Naive B cell (primary cell): ENCODE measurements around the gene RSAD2. TPM values are rescaled to one million over a fixed set of nuclear protein-coding genes. Genes with fewer than 3 reads are reported as not detected.
"Not testable (repeated sequence)": the region's sequence is repeated elsewhere in the genome, so short reads cannot be mapped to it uniquely, and the experiment has no call there.

Experiments
- ATAC-seq, 2 donors: fragments of 150-1000 bp; cut with Tn5 transposase; 2 replicates each; pipeline ENCODE4 v1.10.0; 2021; ENCODE audit warnings: low read depth in 2 of 2, mild to moderate bottlenecking in 2 of 2, moderate library complexity in 2 of 2
- DNase-seq: peaks from one replicate; pipeline ENCODE4 v3.0.0; 2022
- H3K27ac Mint-ChIP-seq, 6 donors: one replicate each; pipeline ENCODE4 v1.8.0; 2020 to 2022; ENCODE audit warnings: mild to moderate bottlenecking in 6 of 6, mixed read lengths in 6 of 6, moderate library complexity in 5 of 6, inconsistent platforms in 2 of 6
- H3K27me3 Mint-ChIP-seq, 3 donors: one replicate each; pipeline ENCODE4 v1.8.0; 2021 to 2022; ENCODE audit warnings: mixed read lengths in 3 of 3, mild to moderate bottlenecking in 1 of 3
- H3K36me3 Mint-ChIP-seq, 2 donors: one replicate each; pipeline ENCODE4 v1.8.0; 2020 to 2022; ENCODE audit warnings: mixed read lengths in 2 of 2, inconsistent platforms in 1 of 2, mild to moderate bottlenecking in 1 of 2
- H3K4me1 Mint-ChIP-seq, 3 donors: one replicate each; pipeline ENCODE4 v1.8.0; 2020 to 2022; ENCODE audit warnings: mixed read lengths in 3 of 3, inconsistent platforms in 1 of 3, mild to moderate bottlenecking in 1 of 3, moderate library complexity in 1 of 3
- H3K4me3 Mint-ChIP-seq, 8 donors: one replicate each; pipeline ENCODE4 v1.8.0; 2020 to 2022; ENCODE audit warnings: mild to moderate bottlenecking in 8 of 8, mixed read lengths in 8 of 8, moderate library complexity in 8 of 8, inconsistent platforms in 2 of 8
- H3K9me3 Mint-ChIP-seq, 7 donors: one replicate each; pipeline ENCODE4 v1.8.0; 2020 to 2022; ENCODE audit warnings: mixed read lengths in 7 of 7, mild to moderate bottlenecking in 5 of 7, inconsistent platforms in 2 of 7, moderate library complexity in 1 of 7
- polyA plus RNA-seq, 6 donors: library from polyadenylated mRNA; unstranded; fragments of 300-500 nt; fragmentation: Illumina TruSeq; gene quantifications; one replicate each; pipeline ENCODE4 v1.2.3, GENCODE V29; 2021; ENCODE audit warnings: low read depth in 6 of 6

RSAD2 gene
- polyA plus RNA-seq, 6 donors from 2014 or later, result 2.0 to 8.5 (median 2.4) TPM; not detected in 1

- Mint-ChIP-seq H3K27ac (peak overlapping the region in 1 of 6 donors; percentile 56), H3K9me3 (peaks cover 0 to 8% (median 0%) of the 10 kb centered on the region in 7 donors), H3K36me3 (peaks cover 10 to 12% of the 10 kb centered on the region in 2 donors), H3K27me3 (peaks cover 0 to 9% (median 0%) of the 10 kb centered on the region in 3 donors), H3K4me3 (no peak overlapping the region), H3K4me1 (peaks cover 0 to 14% (median 5%) of the 10 kb centered on the region in 3 donors)
- ATAC-seq (no peak), DNase-seq (no peak)
These were observed 49.6 kb downstream of the RSAD2 start for GRCh38 chr2:6927186-6927585.

DNA sequence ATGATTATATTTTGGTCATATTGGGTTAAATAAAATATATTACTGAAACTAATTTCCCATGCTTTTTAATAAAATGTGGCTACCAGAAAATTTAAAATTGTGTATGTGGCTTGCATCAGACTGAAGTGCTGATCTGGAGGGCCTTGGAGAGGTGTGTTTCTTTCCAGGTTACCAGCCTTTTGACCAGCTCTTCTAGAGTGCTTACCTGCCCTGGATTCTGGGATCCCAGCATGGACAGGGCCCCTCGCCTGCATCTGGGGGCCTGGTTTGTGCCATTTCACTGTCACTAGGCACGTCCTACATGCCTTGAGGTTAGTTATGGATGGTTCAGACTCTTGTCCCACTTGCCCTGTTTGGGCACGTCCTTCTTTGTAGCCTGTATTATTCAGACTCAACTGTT lies 50.2 kb downstream of the RSAD2 start:
- H3K27me3 Mint-ChIP-seq, result peaks cover 0 to 9% (median 0%) of the 10 kb centered on the region in 3 donors
- no peak overlapping the region for H3K27ac Mint-ChIP-seq
- peaks cover 0 to 14% (median 5%) of the 10 kb centered on the region in 3 donors for H3K4me1 Mint-ChIP-seq
- ATAC-seq (no peak), DNase-seq (no peak)
- H3K4me3 Mint-ChIP-seq, result no peak overlapping the region
- H3K9me3 Mint-ChIP-seq, result peaks cover 0 to 9% (median 0%) of the 10 kb centered on the region in 7 donors
- H3K36me3 Mint-ChIP-seq, result peaks cover 10 to 12% of the 10 kb centered on the region in 2 donors

- Mint-ChIP-seq H3K4me3 (no peak overlapping the region), H3K4me1 (peaks cover 0 to 14% (median 5%) of the 10 kb centered on the region in 3 donors), H3K27me3 (peaks cover 0 to 9% (median 0%) of the 10 kb centered on the region in 3 donors), H3K36me3 (peaks cover 10 to 12% of the 10 kb centered on the region in 2 donors), H3K27ac (no peak overlapping the region), H3K9me3 (peaks cover 0 to 9% (median 0%) of the 10 kb centered on the region in 7 donors)
- no peak for DNase-seq
- ATAC-seq, result no peak
These were observed 50.9 kb downstream of the RSAD2 start for GRCh38 chr2:6928452-6928851.

DNA sequence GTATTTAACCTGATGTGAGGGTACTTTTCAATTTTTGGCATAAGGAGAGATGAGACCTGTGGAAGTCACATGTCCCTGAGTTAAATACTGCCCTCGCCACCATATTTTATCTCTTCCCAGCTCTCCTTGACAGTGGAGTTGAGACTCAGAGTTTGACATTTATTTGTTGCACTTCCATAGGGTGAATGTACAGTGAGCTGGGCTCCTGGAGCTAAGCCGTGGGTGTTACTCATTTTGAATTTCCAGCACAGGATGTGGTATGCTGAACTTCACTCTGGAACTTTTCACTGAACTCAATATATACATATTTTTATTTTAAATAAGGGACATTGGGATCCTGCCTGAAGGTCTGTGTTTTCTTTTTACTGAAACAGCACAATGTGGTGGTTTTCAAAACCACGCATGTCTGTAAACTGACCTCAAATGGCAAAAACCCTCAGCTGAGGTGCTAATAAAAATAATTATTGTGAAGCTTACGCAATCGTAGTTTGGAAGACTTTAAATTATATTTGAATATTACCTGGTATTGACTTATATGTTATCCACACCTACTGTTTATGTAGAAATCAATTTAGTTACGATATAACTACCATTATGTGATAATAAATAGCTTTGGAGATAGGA lies 51.7 kb downstream of the RSAD2 start:
- Mint-ChIP-seq H3K27me3 (peaks cover 0 to 3% (median 0%) of the 10 kb centered on the region in 3 donors), H3K4me3 (no peak overlapping the region), H3K27ac (no peak overlapping the region), H3K36me3 (peaks cover 10 to 12% of the 10 kb centered on the region in 2 donors), H3K9me3 (peaks cover 0 to 9% (median 0%) of the 10 kb centered on the region in 7 donors), H3K4me1 (peaks cover 0 to 16% (median 1%) of the 10 kb centered on the region in 3 donors)
- ATAC-seq, result no peak
- DNase-seq, result no peak

GRCh38 chr2:6930923-6931647 lies 53.5 kb downstream of the RSAD2 start:
- no peak for ATAC-seq
- peaks cover 10 to 12% of the 10 kb centered on the region in 2 donors for H3K36me3 Mint-ChIP-seq
- H3K4me1 Mint-ChIP-seq, result peaks cover 6 to 16% (median 9%) of the 10 kb centered on the region in 3 donors

GRCh38 chr2:6931753-6932152 lies 54.2 kb downstream of the RSAD2 start:
- Mint-ChIP-seq H3K36me3 (peaks cover 10 to 12% of the 10 kb centered on the region in 2 donors), H3K9me3 (peaks cover 0 to 15% (median 4%) of the 10 kb centered on the region in 7 donors), H3K4me3 (no peak overlapping the region), H3K4me1 (peaks cover 6 to 16% (median 9%) of the 10 kb centered on the region in 3 donors), H3K27ac (no peak overlapping the region), H3K27me3 (no peaks in the 10 kb centered on the region)
- ATAC-seq (no peak), DNase-seq (no peak)

More at GRCh38 chr2:6930923-6931647, 53.5 kb downstream of the RSAD2 start:
- Mint-ChIP-seq H3K4me3 (no peak overlapping the region), H3K9me3 (peaks cover 0 to 15% (median 4%) of the 10 kb centered on the region in 7 donors), H3K27ac (no peak overlapping the region), H3K27me3 (no peaks in the 10 kb centered on the region)
- DNase-seq, result no peak

- Mint-ChIP-seq H3K4me3 (no peak overlapping the region), H3K9me3 (peaks cover 0 to 15% (median 4%) of the 10 kb centered on the region in 7 donors), H3K36me3 (peaks cover 10 to 12% of the 10 kb centered on the region in 2 donors), H3K27me3 (no peaks in the 10 kb centered on the region), H3K27ac (peak overlapping the region in 1 of 6 donors; percentile 4), H3K4me1 (peaks cover 6 to 16% (median 9%) of the 10 kb centered on the region in 3 donors)
- DNase-seq (no peak), ATAC-seq (no peak)
These were observed 54.6 kb downstream of the RSAD2 start for GRCh38 chr2:6932206-6932605.

GRCh38 chr2:6932828-6933227 lies 55.3 kb downstream of the RSAD2 start:
- peaks cover 10 to 12% of the 10 kb centered on the region in 2 donors for H3K36me3 Mint-ChIP-seq
- H3K27ac Mint-ChIP-seq, result peak overlapping the region in 1 of 6 donors; percentile 2
- no peak overlapping the region for H3K4me3 Mint-ChIP-seq
- peaks cover 0 to 15% (median 4%) of the 10 kb centered on the region in 7 donors for H3K9me3 Mint-ChIP-seq
- no peak for DNase-seq
- H3K27me3 Mint-ChIP-seq, result no peaks in the 10 kb centered on the region
- no peak for ATAC-seq
- H3K4me1 Mint-ChIP-seq, result peaks cover 6 to 16% (median 9%) of the 10 kb centered on the region in 3 donors

- peak overlapping the region in 2 of 8 donors; percentile 3 to 44 for H3K4me3 Mint-ChIP-seq
- peak overlapping the region in 1 of 6 donors; percentile 39 for H3K27ac Mint-ChIP-seq
- no peaks in the 10 kb centered on the region for H3K27me3 Mint-ChIP-seq
- peaks cover 0 to 15% (median 4%) of the 10 kb centered on the region in 7 donors for H3K9me3 Mint-ChIP-seq
- no peak for ATAC-seq
- peaks cover 6 to 16% (median 9%) of the 10 kb centered on the region in 3 donors for H3K4me1 Mint-ChIP-seq
- peaks cover 1 to 7% of the 10 kb centered on the region in 2 donors for H3K36me3 Mint-ChIP-seq
- DNase-seq, result no peak
These were observed 56.3 kb downstream of the RSAD2 start for GRCh38 chr2:6933911-6934310.

DNA sequence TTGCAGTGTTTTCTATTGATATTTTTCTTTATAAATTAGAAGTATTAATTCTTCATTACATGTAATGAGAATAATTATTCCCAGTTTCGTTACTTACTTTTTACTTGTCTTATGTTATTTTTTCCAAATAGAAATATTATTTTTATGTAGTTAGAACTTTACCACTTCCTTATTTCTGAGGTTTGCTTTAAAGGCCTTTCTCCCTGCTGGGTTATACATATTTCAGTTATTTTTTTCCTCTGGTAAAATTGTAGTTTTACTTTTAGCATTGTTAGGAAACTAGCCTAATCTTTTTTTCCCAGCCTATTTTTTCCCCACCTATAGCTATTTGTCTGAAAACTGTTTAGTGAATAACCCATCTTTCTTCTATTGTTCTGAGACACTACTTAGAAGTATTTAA lies 56.8 kb downstream of the RSAD2 start:
- H3K27ac Mint-ChIP-seq, result no peak overlapping the region
- H3K27me3 Mint-ChIP-seq, result no peaks in the 10 kb centered on the region
- peaks cover 0 to 7% of the 10 kb centered on the region in 2 donors for H3K36me3 Mint-ChIP-seq
- peaks cover 0 to 15% (median 4%) of the 10 kb centered on the region in 7 donors for H3K9me3 Mint-ChIP-seq
- peaks cover 6 to 16% (median 9%) of the 10 kb centered on the region in 3 donors for H3K4me1 Mint-ChIP-seq
- ATAC-seq (no peak), DNase-seq (no peak)
- no peak overlapping the region for H3K4me3 Mint-ChIP-seq

DNA sequence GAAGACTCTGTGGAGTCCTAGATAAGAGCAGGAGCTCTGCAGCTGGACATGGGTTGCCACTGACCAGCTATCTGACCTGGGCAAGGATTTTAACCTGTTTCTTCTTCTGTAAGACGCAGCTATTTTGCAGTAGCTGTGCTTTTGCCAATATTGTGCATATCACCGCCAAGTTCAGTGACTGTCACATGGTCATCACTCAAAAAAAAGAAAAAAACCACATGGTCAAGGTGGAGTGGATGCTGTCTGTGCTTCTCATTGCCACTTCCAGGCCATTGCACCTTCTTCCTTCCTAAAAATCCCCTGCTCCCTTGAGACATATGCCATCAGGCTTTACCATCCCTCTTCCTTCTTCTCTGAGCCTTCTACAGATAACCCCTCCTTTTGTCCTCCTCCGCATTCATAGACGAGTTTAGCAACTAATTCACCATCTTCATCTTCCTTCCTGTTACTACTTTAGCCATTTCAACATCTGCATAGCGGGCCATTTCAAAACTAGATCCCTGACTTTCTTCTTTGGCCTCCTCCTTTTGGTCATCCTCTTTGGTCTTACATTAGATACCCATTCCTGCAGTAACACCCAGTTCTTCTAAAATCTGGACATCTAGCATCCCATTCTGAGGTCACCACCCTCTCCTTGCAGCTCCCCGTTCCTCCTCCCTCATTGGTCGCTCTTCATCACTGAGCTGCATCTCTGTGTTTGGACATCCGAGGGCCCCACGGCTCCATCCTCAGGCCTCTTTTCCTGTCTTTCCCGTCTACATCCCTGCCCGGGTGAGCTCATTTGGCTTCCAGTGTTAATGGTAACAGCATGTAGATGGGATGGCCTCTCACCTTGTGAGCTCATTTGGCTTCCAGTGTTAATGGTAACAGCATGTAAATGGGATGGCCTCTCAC lies 57.4 kb downstream of the RSAD2 start:
- Mint-ChIP-seq H3K27me3 (no peaks in the 10 kb centered on the region), H3K36me3 (peaks cover 0 to 7% of the 10 kb centered on the region in 2 donors), H3K4me1 (peaks cover 6 to 16% (median 9%) of the 10 kb centered on the region in 3 donors), H3K9me3 (peaks cover 0 to 15% (median 4%) of the 10 kb centered on the region in 7 donors), H3K4me3 (peak overlapping the region in 4 of 8 donors; percentile 2 to 64 (median 38)), H3K27ac (no peak overlapping the region)
- DNase-seq (no peak), ATAC-seq (no peak)

DNA sequence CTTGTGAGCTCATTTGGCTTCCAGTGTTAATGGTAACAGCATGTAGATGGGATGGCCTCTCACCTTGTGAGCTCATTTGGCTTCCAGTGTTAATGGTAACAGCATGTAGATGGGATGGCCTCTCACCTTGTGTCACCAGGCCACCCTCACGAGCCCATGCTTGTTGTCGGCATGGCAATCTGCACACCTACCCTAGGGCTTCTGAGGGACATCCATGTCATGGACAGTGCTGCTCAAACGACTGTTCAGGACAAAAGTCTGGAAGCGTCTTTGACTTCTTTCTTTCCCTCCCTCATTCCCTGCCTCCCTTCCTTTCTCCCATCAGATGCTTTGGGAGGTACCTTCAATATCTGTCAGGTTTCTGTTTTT lies 58.1 kb downstream of the RSAD2 start:
- H3K36me3 Mint-ChIP-seq, result not testable (repeated sequence)

GRCh38 chr2:6937157-6937556 lies 59.6 kb downstream of the RSAD2 start:
- Mint-ChIP-seq H3K27me3 (peaks cover 0 to 14% (median 0%) of the 10 kb centered on the region in 3 donors), H3K4me3 (no peak overlapping the region), H3K27ac (no peak overlapping the region), H3K4me1 (peaks cover 6 to 16% (median 9%) of the 10 kb centered on the region in 3 donors), H3K9me3 (peaks cover 0 to 9% (median 4%) of the 10 kb centered on the region in 7 donors), H3K36me3 (peaks cover 3 to 12% of the 10 kb centered on the region in 2 donors)
- ATAC-seq (no peak), DNase-seq (no peak)

More for the DNA sequence above, 58.1 kb downstream of the RSAD2 start:
- peaks cover 6 to 16% (median 9%) of the 10 kb centered on the region in 3 donors for H3K4me1 Mint-ChIP-seq
- H3K4me3 Mint-ChIP-seq, result peak overlapping the region in 1 of 8 donors; percentile 26
- H3K27ac Mint-ChIP-seq, DNase-seq, ATAC-seq, H3K27me3 Mint-ChIP-seq: not testable (repeated sequence)
- H3K9me3 Mint-ChIP-seq, result peaks cover 0 to 15% (median 4%) of the 10 kb centered on the region in 7 donors
